Astrocyte (in vitro differentiated cells and primary cell): ENCODE results near the gene MMAB. TPM values are rescaled to one million over a fixed set of nuclear protein-coding genes. Genes with fewer than 3 reads are reported as not detected.

Experiments
- DNase-seq: peaks from one replicate; pipeline ENCODE4 v3.0.0-alpha.2; 2010; ENCODE audit warnings: low read depth
- FAIRE-seq: peaks from 2 replicates; lab custom pipeline; 2011; peaks lifted over from hg19 to GRCh38; lab: Jason Lieb, UNC
- H2AFZ ChIP-seq: 2 replicates; pipeline ENCODE4 v1.6.0; 2012; ENCODE audit warnings: low read depth, low read length, inconsistent platforms
- H3K27ac ChIP-seq: 2 replicates; pipeline ENCODE4 v1.5.1; 2011; ENCODE audit warnings: low read depth, low read length, inconsistent platforms
- H3K27me3 ChIP-seq: 2 replicates; pipeline ENCODE4 v1.6.0; 2011; ENCODE audit warnings: low read length, inconsistent platforms; ENCODE audit not compliant: insufficient read depth
- H3K36me3 ChIP-seq: 2 replicates; pipeline ENCODE4 v1.5.1; 2011; ENCODE audit warnings: low read length, inconsistent platforms; ENCODE audit not compliant: insufficient read depth
- H3K4me1 ChIP-seq: 2 replicates; pipeline ENCODE4 v1.5.1; 2011; ENCODE audit warnings: low read length, inconsistent platforms; ENCODE audit not compliant: insufficient read depth
- H3K4me2 ChIP-seq: 2 replicates; pipeline ENCODE4 v1.6.0; 2012; ENCODE audit warnings: low read length, inconsistent platforms
- H3K4me3 ChIP-seq: 2 replicates; pipeline ENCODE4 v1.5.1; 2011; ENCODE audit warnings: low read depth, mild to moderate bottlenecking, low read length, inconsistent platforms; ENCODE audit not compliant: insufficient read depth
- H3K79me2 ChIP-seq: 2 replicates; pipeline ENCODE4 v1.6.0; 2012; ENCODE audit warnings: mild to moderate bottlenecking, low read length, inconsistent platforms; ENCODE audit not compliant: insufficient read depth
- H3K9ac ChIP-seq: 2 replicates; pipeline ENCODE4 v1.6.0; 2012; ENCODE audit warnings: mild to moderate bottlenecking, low read length, inconsistent platforms
- H3K9me3 ChIP-seq: 2 replicates; pipeline ENCODE4 v1.5.1; 2012; ENCODE audit warnings: low read depth, mild to moderate bottlenecking, low read length, inconsistent platforms; ENCODE audit not compliant: insufficient read depth
- H4K20me1 ChIP-seq: 2 replicates; pipeline ENCODE4 v1.6.0; 2012; ENCODE audit warnings: low read length, inconsistent platforms; ENCODE audit not compliant: insufficient read depth
- H3K27ac Mint-ChIP-seq: one replicate; pipeline ENCODE4 v1.8.0; 2021; ENCODE audit warnings: mild to moderate bottlenecking, mixed read lengths; ENCODE audit not compliant: unreplicated experiment
- H3K27me3 Mint-ChIP-seq: one replicate; pipeline ENCODE4 v1.8.0; 2021; ENCODE audit warnings: low read depth, mixed read lengths; ENCODE audit not compliant: unreplicated experiment
- H3K36me3 Mint-ChIP-seq: one replicate; pipeline ENCODE4 v1.8.0; 2021; ENCODE audit warnings: low read depth, mixed read lengths; ENCODE audit not compliant: unreplicated experiment
- H3K4me1 Mint-ChIP-seq: one replicate; pipeline ENCODE4 v1.8.0; 2021; ENCODE audit warnings: low read depth, mixed read lengths; ENCODE audit not compliant: unreplicated experiment
- H3K4me3 Mint-ChIP-seq: one replicate; pipeline ENCODE4 v1.8.0; 2021; ENCODE audit warnings: mild to moderate bottlenecking, moderate library complexity, mixed read lengths; ENCODE audit not compliant: unreplicated experiment
- H3K9me3 Mint-ChIP-seq: one replicate; pipeline ENCODE4 v1.8.0; 2021; ENCODE audit warnings: mild to moderate bottlenecking, mixed read lengths; ENCODE audit not compliant: unreplicated experiment
- CTCF ChIP-seq: IDR thresholded peaks from 2 replicates; pipeline ENCODE4 v1.5.1; 2011; ENCODE audit warnings: low read depth, mild to moderate bottlenecking, inconsistent platforms, low read length, moderate library complexity; ENCODE audit not compliant: insufficient read depth
- EZH2 ChIP-seq: IDR thresholded peaks from 2 replicates; pipeline ENCODE4 v1.6.1; 2012; ENCODE audit warnings: mild to moderate bottlenecking, low read length, inconsistent platforms; ENCODE audit not compliant: insufficient read depth
- total RNA-seq: library from RNA; stranded (reverse); gene quantifications from 2 replicates; pipeline ENCODE4 v1.2.1, GENCODE V29; 2021

The MMAB gene
- total RNA-seq, 1 donor from 2014 or later, result 17.8 TPM

GRCh38 chr12:109566424-109566823, 6.9 kb downstream of the MMAB start:
- Histone ChIP-seq H3K4me1 (no peaks in the 10 kb centered on the region), H3K36me3 (peaks cover 8% of the 10 kb centered on the region), H3K9ac (no peak overlapping the region), H2AFZ (no peak overlapping the region), H3K27me3 (no peaks in the 10 kb centered on the region), H4K20me1 (no peaks in the 10 kb centered on the region), H3K79me2 (no peaks in the 10 kb centered on the region), H3K4me3 (no peak overlapping the region), H3K9me3 (no peaks in the 10 kb centered on the region), H3K4me2 (no peak overlapping the region), H3K27ac (no peak overlapping the region)
- Mint-ChIP-seq H3K36me3 (peaks cover 7% of the 10 kb centered on the region), H3K9me3 (peaks cover 5% of the 10 kb centered on the region), H3K27me3 (no peaks in the 10 kb centered on the region), H3K4me3 (no peak overlapping the region), H3K4me1 (no peaks in the 10 kb centered on the region), H3K27ac (no peak overlapping the region)
- DNase-seq (no peak), FAIRE-seq (no peak)
- TF ChIP-seq CTCF, result no peak
- no peak for TF ChIP-seq EZH2

- no peak overlapping the region for H3K4me3 ChIP-seq
- H2AFZ ChIP-seq, result no peak overlapping the region
- H3K27ac ChIP-seq, result no peak overlapping the region
- no peaks in the 10 kb centered on the region for H3K27me3 Mint-ChIP-seq
- no peak overlapping the region for H3K4me2 ChIP-seq
- no peak for TF ChIP-seq CTCF
- TF ChIP-seq EZH2, result no peak
- no peaks in the 10 kb centered on the region for H3K4me1 ChIP-seq
- no peak overlapping the region for H3K9ac ChIP-seq
- peaks cover 4% of the 10 kb centered on the region for H3K36me3 Mint-ChIP-seq
- peaks cover 5% of the 10 kb centered on the region for H3K9me3 Mint-ChIP-seq
- FAIRE-seq (no peak), DNase-seq (no peak)
- no peaks in the 10 kb centered on the region for H3K9me3 ChIP-seq
- H3K27ac Mint-ChIP-seq, result no peak overlapping the region
- H4K20me1 ChIP-seq, result no peaks in the 10 kb centered on the region
- no peak overlapping the region for H3K4me3 Mint-ChIP-seq
- H3K79me2 ChIP-seq, result no peaks in the 10 kb centered on the region
- no peaks in the 10 kb centered on the region for H3K27me3 ChIP-seq
- H3K4me1 Mint-ChIP-seq, result no peaks in the 10 kb centered on the region
- H3K36me3 ChIP-seq, result peaks cover 7% of the 10 kb centered on the region
Observed at GRCh38 chr12:109563291-109564284, 9.7 kb downstream of the MMAB start.

DNA sequence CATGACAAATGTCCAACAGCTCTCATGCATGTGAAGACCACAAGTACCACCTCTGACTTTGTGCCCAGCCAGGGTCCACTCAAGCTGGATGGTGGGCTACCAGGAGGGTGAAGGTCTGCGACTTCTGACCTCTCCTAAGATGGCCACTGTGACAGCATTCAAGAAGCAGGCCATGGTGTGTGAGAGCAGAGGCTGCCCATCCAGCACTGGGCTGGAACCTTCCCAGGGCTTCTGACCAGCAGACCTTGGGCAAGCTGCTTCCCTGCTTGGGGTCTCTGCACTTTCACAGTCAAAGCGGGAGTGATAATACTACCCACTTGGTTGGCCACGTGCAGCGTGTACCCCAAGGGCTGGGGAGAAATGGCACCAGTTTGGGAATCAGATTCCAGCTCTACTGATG, 10.4 kb downstream of the MMAB start:
- Mint-ChIP-seq H3K4me3 (no peak overlapping the region), H3K36me3 (peaks cover 4% of the 10 kb centered on the region), H3K9me3 (peaks cover 5% of the 10 kb centered on the region), H3K27me3 (no peaks in the 10 kb centered on the region), H3K4me1 (no peaks in the 10 kb centered on the region), H3K27ac (no peak overlapping the region)
- no peak for FAIRE-seq
- Histone ChIP-seq H3K9me3 (no peaks in the 10 kb centered on the region), H4K20me1 (no peaks in the 10 kb centered on the region), H3K4me1 (peaks cover 5% of the 10 kb centered on the region), H3K4me2 (no peak overlapping the region), H3K79me2 (no peaks in the 10 kb centered on the region), H3K4me3 (no peak overlapping the region), H3K27me3 (no peaks in the 10 kb centered on the region), H3K27ac (no peak overlapping the region), H3K36me3 (peaks cover 2% of the 10 kb centered on the region), H2AFZ (no peak overlapping the region), H3K9ac (no peak overlapping the region)
- no peak for TF ChIP-seq CTCF
- TF ChIP-seq EZH2, result no peak
- no peak for DNase-seq
